ENCODE measurements around the gene ASTN1.

Gene ASTN1

GRCh38 chr1:176854758-176855745, 309.5 kb downstream of the ASTN1 start:
- no peaks in the 10 kb centered on the region for H3K36me3 ChIP-seq (ENCODE audit: insufficient read depth, insufficient read length, low read length)
- no peaks in the 10 kb centered on the region for H3K9me3 ChIP-seq (ENCODE audit: insufficient read depth, low read length)
- H3K9ac ChIP-seq (ENCODE audit: insufficient read length, low read depth), result no peak overlapping the region
- TF ChIP-seq YY1 (IDR thresholded peaks at IDR 0.05; ENCODE audit: insufficient read depth, insufficient read length), result no peak
- no peak for TF ChIP-seq ZNF274 (IDR thresholded peaks at IDR 0.05; ENCODE audit: low read depth, low read length)
- no peak for TF ChIP-seq SUZ12 (IDR thresholded peaks at IDR 0.05; ENCODE audit: extremely low read depth, insufficient read depth, insufficient read length)
- no peak for DNase-seq (ENCODE audit: low read depth, low spot score)
- no peaks in the 10 kb centered on the region for H3K4me1 ChIP-seq (ENCODE audit: insufficient read depth, insufficient read length)
- H3K27me3 ChIP-seq (ENCODE audit: insufficient read depth, insufficient read length), result no peaks in the 10 kb centered on the region
- no peak overlapping the region for H3K4me3 ChIP-seq (ENCODE audit: insufficient read length, low read depth)

GRCh38 chr1:176854121-176854520, 310.4 kb downstream of the ASTN1 start:
- no peak for TF ChIP-seq YY1 (IDR thresholded peaks at IDR 0.05; ENCODE audit: insufficient read depth, insufficient read length)
- TF ChIP-seq SUZ12 (IDR thresholded peaks at IDR 0.05; ENCODE audit: extremely low read depth, insufficient read depth, insufficient read length), result no peak
- TF ChIP-seq ZNF274 (IDR thresholded peaks at IDR 0.05; ENCODE audit: low read depth, low read length), result no peak
- no peaks in the 10 kb centered on the region for H3K27me3 ChIP-seq (ENCODE audit: insufficient read depth, insufficient read length)
- no peak overlapping the region for H3K9ac ChIP-seq (ENCODE audit: insufficient read length, low read depth)
- H3K4me3 ChIP-seq (ENCODE audit: insufficient read length, low read depth), result no peak overlapping the region
- H3K4me1 ChIP-seq (ENCODE audit: insufficient read depth, insufficient read length), result no peaks in the 10 kb centered on the region
- H3K9me3 ChIP-seq (ENCODE audit: insufficient read depth, low read length), result no peaks in the 10 kb centered on the region
- no peak for DNase-seq (ENCODE audit: low read depth, low spot score)
- H3K36me3 ChIP-seq (ENCODE audit: insufficient read depth, insufficient read length, low read length), result no peaks in the 10 kb centered on the region

GRCh38 chr1:176853503-176853902, 311.0 kb downstream of the ASTN1 start:
- DNase-seq (ENCODE audit: low read depth, low spot score), result no peak
- TF ChIP-seq SUZ12 (IDR thresholded peaks at IDR 0.05; ENCODE audit: extremely low read depth, insufficient read depth, insufficient read length) (no peak), ZNF274 (IDR thresholded peaks at IDR 0.05; ENCODE audit: low read depth, low read length) (no peak), YY1 (IDR thresholded peaks at IDR 0.05; ENCODE audit: insufficient read depth, insufficient read length) (no peak)
- H3K27me3 ChIP-seq (ENCODE audit: insufficient read depth, insufficient read length), result no peaks in the 10 kb centered on the region

GRCh38 chr1:176852124-176852523, 312.4 kb downstream of the ASTN1 start:
- H3K9ac ChIP-seq (ENCODE audit: insufficient read length, low read depth), result no peak overlapping the region
- no peak overlapping the region for H3K4me3 ChIP-seq (ENCODE audit: insufficient read length, low read depth)
- H3K36me3 ChIP-seq (ENCODE audit: insufficient read depth, insufficient read length, low read length), result no peaks in the 10 kb centered on the region
- no peak for DNase-seq (ENCODE audit: low read depth, low spot score)
- TF ChIP-seq YY1 (IDR thresholded peaks at IDR 0.05; ENCODE audit: insufficient read depth, insufficient read length) (no peak), ZNF274 (IDR thresholded peaks at IDR 0.05; ENCODE audit: low read depth, low read length) (no peak), SUZ12 (IDR thresholded peaks at IDR 0.05; ENCODE audit: extremely low read depth, insufficient read depth, insufficient read length) (no peak)
- no peaks in the 10 kb centered on the region for H3K9me3 ChIP-seq (ENCODE audit: insufficient read depth, low read length)
- no peaks in the 10 kb centered on the region for H3K27me3 ChIP-seq (ENCODE audit: insufficient read depth, insufficient read length)
- no peaks in the 10 kb centered on the region for H3K4me1 ChIP-seq (ENCODE audit: insufficient read depth, insufficient read length)

More at GRCh38 chr1:176853503-176853902, 311.0 kb downstream of the ASTN1 start:
- Histone ChIP-seq H3K9ac (ENCODE audit: insufficient read length, low read depth) (no peak overlapping the region), H3K4me3 (ENCODE audit: insufficient read length, low read depth) (no peak overlapping the region), H3K9me3 (ENCODE audit: insufficient read depth, low read length) (no peaks in the 10 kb centered on the region), H3K4me1 (ENCODE audit: insufficient read depth, insufficient read length) (no peaks in the 10 kb centered on the region), H3K36me3 (ENCODE audit: insufficient read depth, insufficient read length, low read length) (no peaks in the 10 kb centered on the region)

GRCh38 chr1:176850871-176851270, 313.6 kb downstream of the ASTN1 start:
- no peak for DNase-seq (ENCODE audit: low read depth, low spot score)
- Histone ChIP-seq H3K36me3 (ENCODE audit: insufficient read depth, insufficient read length, low read length) (no peaks in the 10 kb centered on the region), H3K9ac (ENCODE audit: insufficient read length, low read depth) (no peak overlapping the region), H3K4me1 (ENCODE audit: insufficient read depth, insufficient read length) (no peaks in the 10 kb centered on the region), H3K9me3 (ENCODE audit: insufficient read depth, low read length) (no peaks in the 10 kb centered on the region), H3K4me3 (ENCODE audit: insufficient read length, low read depth) (no peak overlapping the region), H3K27me3 (ENCODE audit: insufficient read depth, insufficient read length) (no peaks in the 10 kb centered on the region)
- TF ChIP-seq ZNF274 (IDR thresholded peaks at IDR 0.05; ENCODE audit: low read depth, low read length) (no peak), SUZ12 (IDR thresholded peaks at IDR 0.05; ENCODE audit: extremely low read depth, insufficient read depth, insufficient read length) (no peak), YY1 (IDR thresholded peaks at IDR 0.05; ENCODE audit: insufficient read depth, insufficient read length) (no peak)

- no peak for DNase-seq (ENCODE audit: low read depth, low spot score)
- no peak for TF ChIP-seq YY1 (IDR thresholded peaks at IDR 0.05; ENCODE audit: insufficient read depth, insufficient read length)
- no peak for TF ChIP-seq SUZ12 (IDR thresholded peaks at IDR 0.05; ENCODE audit: extremely low read depth, insufficient read depth, insufficient read length)
- no peak overlapping the region for H3K9ac ChIP-seq (ENCODE audit: insufficient read length, low read depth)
- no peaks in the 10 kb centered on the region for H3K9me3 ChIP-seq (ENCODE audit: insufficient read depth, low read length)
- H3K27me3 ChIP-seq (ENCODE audit: insufficient read depth, insufficient read length), result no peaks in the 10 kb centered on the region
- no peaks in the 10 kb centered on the region for H3K36me3 ChIP-seq (ENCODE audit: insufficient read depth, insufficient read length, low read length)
- no peak overlapping the region for H3K4me3 ChIP-seq (ENCODE audit: insufficient read length, low read depth)
- H3K4me1 ChIP-seq (ENCODE audit: insufficient read depth, insufficient read length), result no peaks in the 10 kb centered on the region
Measured at GRCh38 chr1:176849281-176849680, 315.2 kb downstream of the ASTN1 start.

GRCh38 chr1:176847052-176847451, 317.5 kb downstream of the ASTN1 start:
- Histone ChIP-seq H3K4me1 (ENCODE audit: insufficient read depth, insufficient read length) (no peaks in the 10 kb centered on the region), H3K4me3 (ENCODE audit: insufficient read length, low read depth) (no peak overlapping the region), H3K36me3 (ENCODE audit: insufficient read depth, insufficient read length, low read length) (no peaks in the 10 kb centered on the region), H3K27me3 (ENCODE audit: insufficient read depth, insufficient read length) (no peaks in the 10 kb centered on the region), H3K9ac (ENCODE audit: insufficient read length, low read depth) (no peak overlapping the region), H3K9me3 (ENCODE audit: insufficient read depth, low read length) (no peaks in the 10 kb centered on the region)
- no peak for TF ChIP-seq YY1 (IDR thresholded peaks at IDR 0.05; ENCODE audit: insufficient read depth, insufficient read length)
- no peak for TF ChIP-seq SUZ12 (IDR thresholded peaks at IDR 0.05; ENCODE audit: extremely low read depth, insufficient read depth, insufficient read length)
- no peak for DNase-seq (ENCODE audit: low read depth, low spot score)

Measured in NT2/D1 (cell line).